Small intestine (tissue), 7 donors: ENCODE measurements around the gene CCT8. TPM values are rescaled to one million over a fixed set of nuclear protein-coding genes. Genes with fewer than 3 reads are reported as not detected.

Experiments
- DNase-seq, 2 donors: peaks; one replicate each; pipeline versions ENCODE4 v3.0.0 to v3.0.0-alpha.2; 2013
- FAIRE-seq: peaks from 2 replicates; lab custom pipeline; 2012; peaks lifted over from hg19 to GRCh38; lab: Jason Lieb, UNC
- H3K27ac ChIP-seq, 3 donors: one replicate each; pipeline ENCODE4 v1.5.1; 2013; ENCODE audit warnings: low read length in 2 of 3, mild to moderate bottlenecking in 2 of 3, control low read depth in 1 of 3, inconsistent platforms in 1 of 3, low read depth in 1 of 3, moderate library complexity in 1 of 3
- H3K27me3 ChIP-seq, 3 donors: one replicate each; pipeline ENCODE4 v1.6.1; 2013; ENCODE audit warnings: low read length in 3 of 3, inconsistent platforms in 1 of 3; ENCODE audit not compliant: control insufficient read depth in 3 of 3, insufficient read depth in 3 of 3
- H3K36me3 ChIP-seq, 3 donors: one replicate each; pipeline ENCODE4 v1.6.1; 2013; ENCODE audit warnings: low read length in 3 of 3, inconsistent platforms in 1 of 3, low read depth in 1 of 3, mild to moderate bottlenecking in 1 of 3, moderate library complexity in 1 of 3; ENCODE audit not compliant: control insufficient read depth in 3 of 3, insufficient read depth in 2 of 3
- H3K4me1 ChIP-seq, 3 donors: one replicate each; pipeline ENCODE4 v1.6.1; 2013; ENCODE audit warnings: low read length in 2 of 3, inconsistent platforms in 1 of 3, low read depth in 1 of 3, mild to moderate bottlenecking in 1 of 3, moderate library complexity in 1 of 3; ENCODE audit not compliant: control insufficient read depth in 3 of 3, insufficient read depth in 2 of 3
- H3K4me3 ChIP-seq, 3 donors: one replicate each; pipeline ENCODE4 v1.5.1; 2013; ENCODE audit warnings: low read length in 3 of 3, control low read depth in 1 of 3, inconsistent platforms in 1 of 3, low read depth in 1 of 3, mild to moderate bottlenecking in 1 of 3, moderate library complexity in 1 of 3
- H3K9me3 ChIP-seq, 2 donors: one replicate each; pipeline ENCODE4 v1.6.1; 2013; ENCODE audit warnings: low read depth in 1 of 2, low read length in 1 of 2; ENCODE audit not compliant: control insufficient read depth in 2 of 2, insufficient read depth in 1 of 2
- WGBS, 3 donors: extraction: QIAGEN DNeasy Blood & Tissue Kit; methylation state at CpG; one replicate each; pipeline ENCODE4 v1.1.7; 2013; 5-methylcytosine and 5-hydroxymethylcytosine counted together
- polyA plus RNA-seq, 4 donors: library from polyadenylated mRNA; stranded (reverse) in 3 of 4; unstranded in 1 of 4; fragments of 200-250 nt in 3 of 4; fragments of 120-200 nt in 1 of 4; gene quantifications; one replicate each; pipeline versions ENCODE4 v1.2.1 to v1.2.3, GENCODE V29; 2013
- donor health status: healthy with polysubstance abuse.
- donor health status: control.
- donor health status: control.
- donor health status: Bipolar disorder and iron deficiency.
- donor health status: healthy.

Gene CCT8
- polyA plus RNA-seq, 4 donors: 89.2 to 221 (median 118) TPM

GRCh38 chr21:29053656-29054055 is 19.8 kb downstream of the CCT8 start:
- Histone ChIP-seq H3K4me3 (no peak overlapping the region), H3K27me3 (no peaks in the 10 kb centered on the region), H3K27ac (no peak overlapping the region), H3K36me3 (peaks cover 15 to 39% (median 34%) of the 10 kb centered on the region in 3 donors), H3K9me3 (no peaks in the 10 kb centered on the region), H3K4me1 (no peaks in the 10 kb centered on the region)
- FAIRE-seq (no peak), DNase-seq (no peak)
- 85 to 89% (median 87%) methylated on average over 4 of the region's 4 CpGs for WGBS, 3 donors

DNA sequence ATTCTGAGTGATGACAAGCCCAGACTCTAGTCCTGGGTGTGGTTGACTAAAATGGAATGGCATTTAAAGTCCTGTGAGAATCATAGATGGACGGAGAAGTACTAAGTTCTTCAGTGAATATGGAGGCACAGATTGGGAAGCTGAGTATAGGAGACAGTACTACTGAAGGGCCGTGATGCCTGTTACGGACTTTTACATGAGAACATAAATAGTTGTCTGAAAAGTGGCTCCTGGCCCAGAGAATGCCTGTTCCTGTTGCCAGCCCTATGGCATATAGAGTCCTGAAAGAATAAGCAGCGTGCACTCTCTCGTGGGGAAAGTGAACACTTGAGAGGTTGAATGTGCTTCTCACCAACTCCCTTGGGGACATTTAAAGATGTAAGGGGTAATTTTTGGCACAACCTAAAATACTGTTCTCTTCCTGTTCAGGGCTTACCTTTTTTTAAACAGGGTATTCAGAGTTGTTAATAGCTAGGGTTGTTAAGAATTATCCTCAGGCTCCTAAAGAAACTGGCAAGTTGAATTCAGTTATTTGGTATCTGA is 20.4 kb downstream of the CCT8 start:
- H3K27me3 ChIP-seq: no peaks in the 10 kb centered on the region
- no peak overlapping the region for H3K4me3 ChIP-seq
- WGBS, 3 donors: 83 to 97% (median 89%) methylated on average over 5 of the region's 5 CpGs
- no peak for DNase-seq
- H3K27ac ChIP-seq: peak overlapping the region in 1 of 3 donors; percentile 17
- H3K9me3 ChIP-seq: no peaks in the 10 kb centered on the region
- no peak for FAIRE-seq
- no peaks in the 10 kb centered on the region for H3K4me1 ChIP-seq
- peaks cover 14 to 35% (median 34%) of the 10 kb centered on the region in 3 donors for H3K36me3 ChIP-seq

- DNase-seq: no peak
Observed at GRCh38 chr21:29052224-29052623, 21.2 kb downstream of the CCT8 start.

DNA sequence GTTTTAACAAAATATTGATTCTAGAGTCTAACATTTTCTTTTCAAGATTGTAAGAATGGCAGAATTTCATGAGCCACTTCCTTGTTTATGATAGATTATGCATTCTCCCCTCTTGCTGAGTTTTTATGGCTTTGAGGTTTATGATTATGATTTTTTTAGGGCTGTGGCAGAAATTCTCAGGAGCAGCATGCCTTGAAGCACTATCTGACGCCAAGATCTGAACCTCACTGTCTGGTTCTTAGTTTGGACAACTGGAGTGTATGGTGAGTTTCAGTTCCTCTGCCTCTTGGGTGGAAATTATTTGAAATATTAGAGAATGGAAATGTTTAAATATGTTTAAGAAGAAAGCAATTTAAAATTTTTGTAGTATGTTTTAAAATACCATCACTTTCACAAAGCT is 38.8 kb downstream of the CCT8 start:
- H3K9me3 ChIP-seq: no peaks in the 10 kb centered on the region
- no peak overlapping the region for H3K4me3 ChIP-seq
- no peak overlapping the region for H3K27ac ChIP-seq
- H3K4me1 ChIP-seq: no peaks in the 10 kb centered on the region
- H3K36me3 ChIP-seq: peaks cover 19 to 33% (median 20%) of the 10 kb centered on the region in 3 donors
- 52 to 76% (median 69%) methylated on average over 1 of the region's 1 CpG for WGBS, 3 donors
- no peaks in the 10 kb centered on the region for H3K27me3 ChIP-seq
- DNase-seq (no peak), FAIRE-seq (no peak)

More at GRCh38 chr21:29052224-29052623, 21.2 kb downstream of the CCT8 start:
- no peak for FAIRE-seq
- Histone ChIP-seq H3K4me1 (no peaks in the 10 kb centered on the region), H3K27ac (no peak overlapping the region), H3K36me3 (peaks cover 15 to 36% (median 31%) of the 10 kb centered on the region in 3 donors), H3K9me3 (no peaks in the 10 kb centered on the region), H3K27me3 (no peaks in the 10 kb centered on the region), H3K4me3 (no peak overlapping the region)
- 96 to 98% (median 96%) methylated on average over 5 of the region's 5 CpGs for WGBS, 3 donors

DNA sequence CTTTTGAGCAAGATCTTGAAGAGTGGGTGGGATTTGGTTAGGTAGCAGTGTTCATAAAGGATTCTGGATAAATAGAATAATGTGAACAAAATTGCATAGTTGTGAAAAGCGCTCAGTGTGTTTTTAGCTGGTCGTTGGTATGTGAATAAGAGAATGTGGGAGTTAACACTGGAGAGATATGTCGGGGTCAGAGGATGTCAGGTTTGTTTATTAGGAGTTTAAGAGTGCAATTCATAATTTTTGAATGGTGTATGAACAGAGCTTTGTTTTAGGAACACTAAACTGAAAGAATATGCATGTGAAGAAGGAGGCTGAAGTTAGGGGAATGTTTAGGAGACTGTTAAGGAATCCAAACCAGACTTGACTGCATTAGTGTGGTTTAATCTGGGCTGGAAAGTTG is 39.6 kb downstream of the CCT8 start:
- Histone ChIP-seq H3K27me3 (no peaks in the 10 kb centered on the region), H3K9me3 (no peaks in the 10 kb centered on the region), H3K4me1 (no peaks in the 10 kb centered on the region), H3K36me3 (peaks cover 18 to 32% (median 21%) of the 10 kb centered on the region in 3 donors), H3K27ac (no peak overlapping the region), H3K4me3 (no peak overlapping the region)
- FAIRE-seq (no peak), DNase-seq (no peak)
- WGBS, 3 donors: 73 to 97% (median 87%) methylated on average over 3 of the region's 3 CpGs

- no peaks in the 10 kb centered on the region for H3K4me1 ChIP-seq
- H3K27me3 ChIP-seq: no peaks in the 10 kb centered on the region
- no peak overlapping the region for H3K27ac ChIP-seq
- 64 to 76% (median 65%) methylated on average over 4 of the region's 4 CpGs for WGBS, 3 donors
- H3K36me3 ChIP-seq: peaks cover 16 to 35% (median 21%) of the 10 kb centered on the region in 3 donors
- no peaks in the 10 kb centered on the region for H3K9me3 ChIP-seq
- no peak for FAIRE-seq
- no peak for DNase-seq
- H3K4me3 ChIP-seq: no peak overlapping the region
Observed at GRCh38 chr21:29033301-29033700, 40.1 kb downstream of the CCT8 start.

DNA sequence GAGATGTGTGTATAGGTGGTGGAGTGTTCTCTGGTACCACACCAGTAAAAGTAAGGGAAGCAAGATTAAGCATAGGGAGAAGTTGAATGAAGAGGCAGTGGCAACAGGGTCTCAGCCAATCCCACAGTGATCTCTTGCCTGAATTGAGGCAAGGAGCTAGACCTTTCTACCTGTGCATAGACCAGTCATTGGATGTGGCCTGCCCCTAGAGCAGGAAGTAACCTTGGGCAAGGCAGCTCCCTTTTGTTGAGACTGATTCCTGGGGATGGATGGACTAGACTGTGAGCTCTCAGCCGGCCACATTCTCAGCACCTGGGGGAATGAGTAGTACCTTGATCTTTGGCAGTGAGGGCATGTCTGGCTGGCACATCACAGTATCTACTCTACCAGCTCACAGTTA is 42.5 kb downstream of the CCT8 start:
- H3K4me3 ChIP-seq: no peak overlapping the region
- 89 to 93% (median 90%) methylated on average over 1 of the region's 1 CpG for WGBS, 3 donors
- DNase-seq (no peak), FAIRE-seq (no peak)
- H3K27me3 ChIP-seq: no peaks in the 10 kb centered on the region
- peaks cover 0 to 3% (median 0%) of the 10 kb centered on the region in 3 donors for H3K4me1 ChIP-seq
- peaks cover 13 to 34% (median 14%) of the 10 kb centered on the region in 3 donors for H3K36me3 ChIP-seq
- H3K9me3 ChIP-seq: no peaks in the 10 kb centered on the region
- no peak overlapping the region for H3K27ac ChIP-seq

- no peak overlapping the region for H3K4me3 ChIP-seq
Observed at GRCh38 chr21:29029524-29029923, 43.9 kb downstream of the CCT8 start.

DNA sequence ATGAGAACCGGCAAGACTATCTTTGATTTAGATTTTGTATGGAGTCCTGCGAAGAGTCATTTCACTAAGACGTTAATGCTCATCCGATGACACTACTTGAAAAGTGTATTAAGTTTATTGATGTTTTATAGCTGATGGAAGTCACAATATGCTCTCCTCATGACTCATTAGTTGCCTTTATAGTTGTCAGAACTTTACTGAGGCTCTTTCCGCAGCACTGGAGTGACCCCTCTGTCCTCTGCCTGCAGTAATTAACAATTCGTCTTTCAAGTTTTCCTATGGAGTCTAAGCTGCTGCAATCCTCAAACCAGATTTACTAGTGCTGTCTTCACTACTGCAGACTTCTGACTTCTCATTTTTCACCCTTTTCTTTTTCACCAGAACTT is 48.1 kb downstream of the CCT8 start:
- H3K4me1 ChIP-seq: peaks cover 0 to 7% (median 0%) of the 10 kb centered on the region in 3 donors
- peak overlapping the region; percentile 71 to 83 (median 82) for H3K4me3 ChIP-seq
- H3K27me3 ChIP-seq: no peaks in the 10 kb centered on the region
- 1 to 2% (median 2%) methylated on average over 6 of the region's 6 CpGs for WGBS, 3 donors
- DNase-seq (peak; percentile 51 to 61), FAIRE-seq (no peak)
- H3K9me3 ChIP-seq: no peaks in the 10 kb centered on the region
- peak overlapping the region; percentile 98 to 100 (median 98) for H3K27ac ChIP-seq
- peaks cover 0 to 9% (median 5%) of the 10 kb centered on the region in 3 donors for H3K36me3 ChIP-seq

More at GRCh38 chr21:29029524-29029923, 43.9 kb downstream of the CCT8 start:
- Histone ChIP-seq H3K27ac (no peak overlapping the region), H3K36me3 (peaks cover 12 to 28% (median 13%) of the 10 kb centered on the region in 3 donors), H3K4me1 (peaks cover 0 to 7% (median 0%) of the 10 kb centered on the region in 3 donors), H3K27me3 (no peaks in the 10 kb centered on the region), H3K9me3 (no peaks in the 10 kb centered on the region)
- DNase-seq (no peak), FAIRE-seq (no peak)
- WGBS, 3 donors: 86 to 96% (median 91%) methylated on average over 1 of the region's 1 CpG
